GM12878 (cell line): ENCODE results near the gene MOK. TPM values are rescaled to one million over a fixed set of nuclear protein-coding genes. Genes with fewer than 3 reads are reported as not detected.

Experiments used
- ATAC-seq: fragments of 200-7000 bp; cut with Tn5 transposase; 3 replicates; pipeline ENCODE4 v1.9.1; 2020; ENCODE audit warnings: mild to moderate bottlenecking, moderate library complexity
- BruUV-seq: library from RNA; stranded (reverse); fragments of 400-500 nt; replicated peaks from 2 replicates; lab custom pipeline; 2021; lab: Mats Ljungman, UMichigan
- CTCF ChIA-PET: fragments of 300-600 bp; sonication (Branson Sonifier 250); formaldehyde crosslinking; extraction: SDS; loops from one replicate; lab custom pipeline; 2021; ENCODE audit warnings: inconsistent platforms; lab: Yijun Ruan, JAX
- POLR2A ChIA-PET: fragments of 350-600 bp; formaldehyde crosslinking; extraction: SDS; loops from one replicate; lab custom pipeline; 2021; ENCODE audit warnings: inconsistent platforms; lab: Charles Lee
- RAD21 ChIA-PET: fragments of 300-600 bp; sonication (Branson Sonifier 250); formaldehyde crosslinking; loops from one replicate; lab custom pipeline; 2023; ENCODE audit warnings: antibody characterized with exemption; ENCODE audit not compliant: unreplicated experiment; lab: Charles Lee
- SMC1A ChIA-PET: fragments of 300-600 bp; sonication (Branson Sonifier 250); formaldehyde crosslinking; loops from one replicate; lab custom pipeline; 2023; ENCODE audit not compliant: unreplicated experiment, uncharacterized antibody; lab: Charles Lee
- DNase-seq: peaks from one replicate; pipeline ENCODE4 v3.0.0-alpha.2; 2011; ENCODE audit warnings: low read depth, low spot score
- FAIRE-seq: peaks from 3 replicates; lab custom pipeline; 2011; peaks lifted over from hg19 to GRCh38; lab: Jason Lieb, UNC
- H2AFZ ChIP-seq: 2 replicates; pipeline ENCODE4 v1.6.0; 2011; ENCODE audit warnings: low read depth, low read length, control low read depth; ENCODE audit not compliant: control insufficient read depth
- H3K27ac ChIP-seq: 2 replicates; pipeline ENCODE4 v1.5.1; 2011; ENCODE audit warnings: control low read depth; ENCODE audit not compliant: control insufficient read depth, insufficient read depth
- H3K27me3 ChIP-seq, 2 experiments: replicated peaks in 1 of 2; 2 replicates each; pipeline versions ENCODE4 v1.6.0 to v1.6.1; 2011; ENCODE audit warnings: low read length in 1 of 2; ENCODE audit not compliant: control insufficient read depth in 2 of 2, insufficient read depth in 2 of 2
- H3K36me3 ChIP-seq, 2 experiments: 2 replicates each; pipeline ENCODE4 v1.5.1; 2011; ENCODE audit warnings: low read length in 1 of 2; ENCODE audit not compliant: control insufficient read depth in 2 of 2, insufficient read depth in 2 of 2
- H3K4me1 ChIP-seq: 2 replicates; pipeline ENCODE4 v1.6.1; 2011; ENCODE audit warnings: mild to moderate bottlenecking, low read length, moderate library complexity, mixed read lengths; ENCODE audit not compliant: control insufficient read depth, insufficient read depth
- H3K4me2 ChIP-seq: 2 replicates; pipeline ENCODE4 v1.6.0; 2011; ENCODE audit warnings: control low read depth; ENCODE audit not compliant: control insufficient read depth, insufficient read depth
- H3K4me3 ChIP-seq: fragments of 200-600 bp; sonication (generic); 2 replicates; pipeline ENCODE4 v1.5.1; 2016
- H3K79me2 ChIP-seq: 2 replicates; pipeline ENCODE4 v1.6.0; 2011; ENCODE audit warnings: low read length; ENCODE audit not compliant: control insufficient read depth, insufficient read depth
- H3K9ac ChIP-seq: 2 replicates; pipeline ENCODE4 v1.8.0; 2011; ENCODE audit warnings: low read length, control low read depth, mixed read lengths; ENCODE audit not compliant: control insufficient read depth, insufficient read depth
- H3K9me3 ChIP-seq: replicated peaks from 3 replicates; pipeline ENCODE4 v1.5.1; 2011; ENCODE audit warnings: mild to moderate bottlenecking, low read length; ENCODE audit not compliant: control insufficient read depth, insufficient read depth
- H4K20me1 ChIP-seq: 2 replicates; pipeline ENCODE4 v1.6.0; 2011; ENCODE audit not compliant: control insufficient read depth, insufficient read depth
- CBX3 ChIP-seq: fragments of 200-600 bp; sonication (generic); IDR thresholded peaks from 2 replicates; pipeline ENCODE4 v1.6.1; 2016; ENCODE audit warnings: low read depth, borderline replicate concordance
- CREM ChIP-seq: IDR thresholded peaks from 2 replicates; pipeline ENCODE4 v1.6.1; 2014; ENCODE audit warnings: antibody characterized with exemption, low read depth
- EZH2 ChIP-seq: IDR thresholded peaks from 2 replicates; pipeline ENCODE4 v1.6.1; 2012; ENCODE audit warnings: low read depth, mild to moderate bottlenecking, control low read depth, inconsistent platforms, low read length, borderline replicate concordance; ENCODE audit not compliant: control insufficient read depth
- IRF3 ChIP-seq: fragments of 450-650 bp; IDR thresholded peaks from 2 replicates; pipeline ENCODE4 v1.6.1; 2014; ENCODE audit warnings: mild to moderate bottlenecking
- SIX5 ChIP-seq: IDR thresholded peaks from 2 replicates; pipeline ENCODE4 v1.6.1; 2011; ENCODE audit warnings: mild to moderate bottlenecking, low read depth, low read length, moderate library complexity; ENCODE audit not compliant: severe bottlenecking
- ZBTB40 ChIP-seq: fragments of 450-650 bp; IDR thresholded peaks from 2 replicates; pipeline ENCODE4 v1.6.1; 2016; ENCODE audit warnings: mild to moderate bottlenecking, moderate library complexity, borderline replicate concordance
- WGBS: methylation state at CpG from one replicate; pipeline ENCODE4 v1.1.6; 2016; ENCODE audit warnings: low lambda C conversion rate; ENCODE audit not compliant: insufficient replicate concordance, insufficient coverage; ENCODE audit errors: missing lambda C conversion rate; 5-methylcytosine and 5-hydroxymethylcytosine counted together
- in situ Hi-C: fragments of 300-500 bp; cut with MboI; formaldehyde crosslinking; loops from 9 replicates; pipeline ENCODE4 v1.14.3; 2018; ENCODE audit warnings: mixed read lengths
- intact Hi-C: fragments of 100-400 bp; cut with micrococcal nuclease; formaldehyde crosslinking; loops from one replicate; pipeline ENCODE4 v1.14.2; 2022; ENCODE audit not compliant: unreplicated experiment
- polyA plus RNA-seq, 11 experiments: library from polyadenylated mRNA; depleted of rRNA in 4 of 11; unstranded in 6 of 11; stranded (reverse) in 5 of 11; fragments of >200 nt; fragmentation: Nextera tagmentation in 4 of 11; fragmentation: Illumina TruSeq in 1 of 11; extraction: Ambion mirVana in 4 of 11; extraction: Trizol in 1 of 11; gene quantifications; 1 replicate in 1 of 11; 2 replicates in 10 of 11; pipeline versions ENCODE4 v1.2.1 to v1.2.3, GENCODE V29; 2011 to 2016; ENCODE audit warnings: inconsistent platforms in 2 of 11, missing spikeins in 2 of 11, low read depth in 1 of 11
- total RNA-seq, 4 experiments: library from RNA; depleted of rRNA in 3 of 4; stranded (reverse); fragments of >200 nt in 3 of 4; fragmentation: Illumina TruSeq in 1 of 4; extraction: Trizol in 1 of 4; gene quantifications; 2 replicates each; pipeline versions ENCODE4 v1.2.1 to v1.2.3, GENCODE V29; 2013 to 2021

The MOK gene
- total and polyA plus RNA-seq, 10 of the 15 experiments (the other 5 are each of a cell fraction or from before 2014, with no cell fraction given), result 0.10 to 3.0 (median 1.4) TPM

- WGBS, result 97% methylated on average over 13 of the region's 13 CpGs
- BruUV-seq, result no TSS peak
- TF ChIP-seq CREM (no peak), CBX3 (no peak), EZH2 (no peak), ZBTB40 (no peak), SIX5 (no peak), IRF3 (no peak)
- intact Hi-C loops (no loop called here), in situ Hi-C loops (no loop called here)
- Histone ChIP-seq H3K9ac (no peak overlapping the region), H3K36me3 (peaks cover 5 to 14% of the 10 kb centered on the region in 2 experiments), H2AFZ (no peak overlapping the region), H3K4me1 (peaks cover 15% of the 10 kb centered on the region), H3K27ac (no peak overlapping the region), H4K20me1 (no peaks in the 10 kb centered on the region; the same call in 1 of the 2 replicates), H3K79me2 (peaks cover 16% of the 10 kb centered on the region), H3K9me3 (no peaks in the 10 kb centered on the region; the same call in 2 of the 3 replicates), H3K27me3 (no peaks in the 10 kb centered on the region), H3K4me2 (no peak overlapping the region), H3K4me3 (no peak overlapping the region)
- SMC1A ChIA-PET, result no interaction called here
- POLR2A ChIA-PET, result no interaction called here
- ATAC-seq (no peak), DNase-seq (no peak), FAIRE-seq (no peak)
- CTCF ChIA-PET, result interaction anchor here (0.6 to 0.7 kb wide), 2 partner anchors 8 to 110 kb away, joined by 3 read pairs; no protein-coding TSS in a partner anchor
- RAD21 ChIA-PET, result no interaction called here
These were observed 112.0 kb downstream of the MOK start for GRCh38 chr14:102192840-102193502.
